Esophagus squamous epithelium (tissue), 4 donors: ENCODE measurements around the gene LRRTM3.

ENCODE experiments used
- POLR2A ChIP-seq, 4 donors: fragments of 450-650 bp; IDR thresholded peaks; one replicate each; pipeline ENCODE4 v1.6.1; 2017; ENCODE audit warnings: antibody characterized with exemption in 4 of 4, mild to moderate bottlenecking in 4 of 4, moderate library complexity in 3 of 4
- TF ChIP-seq, protein P1 (sequence below), 6 experiments: fragments of 450-650 bp in 4 of 6; fragments of 200-600 bp in 2 of 6; sonication (generic) in 2 of 6; IDR thresholded peaks; one replicate each; pipeline ENCODE4 v1.5.1; 2016 to 2019; ENCODE audit warnings: antibody characterized with exemption in 6 of 6, mild to moderate bottlenecking in 4 of 6, moderate library complexity in 4 of 6

DNA sequence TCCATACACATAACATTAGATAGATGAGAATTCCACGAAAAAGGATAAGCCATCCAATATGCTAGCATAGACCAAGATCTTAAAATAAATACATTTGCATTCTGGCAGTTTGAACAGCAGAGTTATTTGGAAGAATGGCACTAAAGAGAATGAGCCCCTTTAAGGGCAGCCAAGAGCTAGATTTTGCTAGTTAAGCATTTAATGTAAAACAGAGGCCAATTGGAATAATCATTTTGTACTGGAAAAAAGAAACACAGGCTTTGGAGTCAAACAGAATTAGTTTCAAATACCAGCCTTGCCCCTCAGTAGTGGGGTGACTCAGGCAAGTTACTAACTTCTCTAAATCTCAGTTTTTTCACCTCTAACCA is 56.2 kb downstream of the LRRTM3 start:
- TF ChIP-seq, protein P1, sequence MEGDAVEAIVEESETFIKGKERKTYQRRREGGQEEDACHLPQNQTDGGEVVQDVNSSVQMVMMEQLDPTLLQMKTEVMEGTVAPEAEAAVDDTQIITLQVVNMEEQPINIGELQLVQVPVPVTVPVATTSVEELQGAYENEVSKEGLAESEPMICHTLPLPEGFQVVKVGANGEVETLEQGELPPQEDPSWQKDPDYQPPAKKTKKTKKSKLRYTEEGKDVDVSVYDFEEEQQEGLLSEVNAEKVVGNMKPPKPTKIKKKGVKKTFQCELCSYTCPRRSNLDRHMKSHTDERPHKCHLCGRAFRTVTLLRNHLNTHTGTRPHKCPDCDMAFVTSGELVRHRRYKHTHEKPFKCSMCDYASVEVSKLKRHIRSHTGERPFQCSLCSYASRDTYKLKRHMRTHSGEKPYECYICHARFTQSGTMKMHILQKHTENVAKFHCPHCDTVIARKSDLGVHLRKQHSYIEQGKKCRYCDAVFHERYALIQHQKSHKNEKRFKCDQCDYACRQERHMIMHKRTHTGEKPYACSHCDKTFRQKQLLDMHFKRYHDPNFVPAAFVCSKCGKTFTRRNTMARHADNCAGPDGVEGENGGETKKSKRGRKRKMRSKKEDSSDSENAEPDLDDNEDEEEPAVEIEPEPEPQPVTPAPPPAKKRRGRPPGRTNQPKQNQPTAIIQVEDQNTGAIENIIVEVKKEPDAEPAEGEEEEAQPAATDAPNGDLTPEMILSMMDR (IDR thresholded peaks at IDR 0.05) = no peak
- no peak for TF ChIP-seq POLR2A (IDR thresholded peaks at IDR 0.05)
